ENCODE data around the gene RAB30.

Gene RAB30

DNA sequence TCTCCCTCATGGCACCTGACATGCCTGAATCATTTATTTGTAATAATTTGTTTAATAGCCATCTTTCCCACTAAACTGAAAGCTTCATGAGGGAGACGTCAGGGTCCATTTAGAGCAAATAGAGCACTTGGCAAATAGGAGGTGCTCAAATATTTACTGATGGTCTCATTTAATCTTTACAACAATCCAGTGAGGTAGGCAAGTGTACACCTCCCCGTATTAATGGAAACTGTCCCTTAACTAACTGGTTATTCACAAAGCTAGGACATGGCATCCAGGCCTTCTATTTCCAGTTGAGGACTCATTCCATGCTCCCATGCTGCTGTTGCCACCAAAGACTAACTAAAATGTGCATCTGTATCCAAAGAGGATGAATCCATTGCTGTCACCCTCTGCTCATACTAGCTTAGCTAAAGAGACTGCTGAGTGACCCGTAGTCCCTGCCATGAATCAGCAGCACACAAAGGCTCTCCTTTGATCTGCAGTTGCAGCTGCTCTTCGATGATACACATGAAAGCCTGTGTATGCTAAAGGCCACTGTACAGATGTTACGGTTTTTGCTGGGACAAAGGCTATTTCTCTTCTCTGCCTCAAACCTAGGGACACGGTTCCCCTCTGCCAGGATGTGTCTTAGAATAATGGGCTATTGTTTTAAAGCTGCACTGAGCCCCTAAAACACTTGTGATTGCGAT lies 82.6 kb downstream of the RAB30 start (continued):
- TF ChIP-seq, protein P1, sequence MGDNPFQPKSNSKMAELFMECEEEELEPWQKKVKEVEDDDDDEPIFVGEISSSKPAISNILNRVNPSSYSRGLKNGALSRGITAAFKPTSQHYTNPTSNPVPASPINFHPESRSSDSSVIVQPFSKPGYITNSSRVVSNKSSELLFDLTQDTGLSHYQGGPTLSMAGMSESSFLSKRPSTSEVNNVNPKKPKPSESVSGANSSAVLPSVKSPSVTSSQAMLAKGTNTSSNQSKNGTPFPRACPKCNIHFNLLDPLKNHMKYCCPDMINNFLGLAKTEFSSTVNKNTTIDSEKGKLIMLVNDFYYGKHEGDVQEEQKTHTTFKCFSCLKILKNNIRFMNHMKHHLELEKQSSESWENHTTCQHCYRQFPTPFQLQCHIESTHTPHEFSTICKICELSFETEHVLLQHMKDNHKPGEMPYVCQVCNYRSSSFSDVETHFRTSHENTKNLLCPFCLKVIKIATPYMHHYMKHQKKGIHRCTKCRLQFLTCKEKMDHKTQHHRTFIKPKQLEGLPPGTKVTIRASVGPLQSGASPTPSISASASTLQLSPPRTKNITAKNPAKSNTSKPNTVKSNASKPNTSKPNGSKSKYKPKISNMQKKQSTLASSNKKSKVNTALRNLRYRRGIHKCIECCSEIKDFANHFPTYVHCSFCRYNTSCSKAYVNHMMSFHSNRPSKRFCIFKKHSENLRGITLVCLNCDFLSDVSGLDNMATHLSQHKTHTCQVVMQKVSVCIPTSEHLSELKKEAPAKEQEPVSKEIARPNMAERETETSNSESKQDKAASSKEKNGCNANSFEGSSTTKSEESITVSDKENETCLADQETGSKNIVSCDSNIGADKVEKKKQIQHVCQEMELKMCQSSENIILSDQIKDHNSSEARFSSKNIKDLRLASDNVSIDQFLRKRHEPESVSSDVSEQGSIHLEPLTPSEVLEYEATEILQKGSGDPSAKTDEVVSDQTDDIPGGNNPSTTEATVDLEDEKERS (tag by site-specific recombination; IDR thresholded peaks at IDR 0.05), result no peak
- TF ChIP-seq ZNF350 (tag by site-specific recombination; IDR thresholded peaks at IDR 0.05) (no peak), GLI4 (tag by site-specific recombination; IDR thresholded peaks at IDR 0.05) (no peak), ZNF433 (tag by site-specific recombination; IDR thresholded peaks at IDR 0.05; ENCODE audit: low read depth) (no peak)

DNA sequence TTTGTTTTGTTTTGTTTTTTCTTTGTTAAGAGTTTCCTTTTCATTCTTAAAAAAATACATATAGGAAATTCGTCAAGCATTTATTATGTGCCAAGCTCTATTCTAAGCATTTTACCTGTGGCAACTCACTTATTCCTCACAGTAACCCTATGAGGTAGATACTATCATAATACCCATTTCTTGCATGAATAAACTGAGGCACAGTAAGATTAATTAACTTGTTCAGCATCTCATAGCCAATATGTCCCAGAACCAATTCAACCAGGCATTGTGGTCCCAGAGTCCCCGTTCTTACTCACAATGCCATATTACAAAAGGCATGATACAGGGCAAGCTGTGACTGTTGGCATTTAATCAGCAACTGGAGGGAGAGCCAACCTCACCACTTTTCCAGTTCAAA lies 83.7 kb downstream of the RAB30 start:
- Histone ChIP-seq H3K4me3 (ENCODE audit: low read depth, low read length) (no peak overlapping the region), H3K27ac (ENCODE audit: extremely low read depth, low read depth, low read length) (no peak overlapping the region), H3K9me3 (ENCODE audit: control insufficient read depth, insufficient read depth, low read depth, low read length) (no peaks in the 10 kb centered on the region), H3K4me1 (ENCODE audit: control insufficient read depth, insufficient read depth, low read length) (no peaks in the 10 kb centered on the region), H3K36me3 (ENCODE audit: control insufficient read depth in 2 of 2, insufficient read depth in 1 of 2, low read length in 2 of 2) (peaks cover 0 to 2% of the 10 kb centered on the region in 2 experiments; a peak in 1 of 3 replicates)
- TF ChIP-seq ZNF785 (tag by site-specific recombination; IDR thresholded peaks at IDR 0.05), result no peak
- TF ChIP-seq GLIS2 (tag by site-specific recombination; IDR thresholded peaks at IDR 0.05), result no peak
- TF ChIP-seq ZNF175 (tag by site-specific recombination; IDR thresholded peaks at IDR 0.05), result no peak
- no peak for TF ChIP-seq GLI4 (tag by site-specific recombination; IDR thresholded peaks at IDR 0.05)
- TF ChIP-seq, protein P2, sequence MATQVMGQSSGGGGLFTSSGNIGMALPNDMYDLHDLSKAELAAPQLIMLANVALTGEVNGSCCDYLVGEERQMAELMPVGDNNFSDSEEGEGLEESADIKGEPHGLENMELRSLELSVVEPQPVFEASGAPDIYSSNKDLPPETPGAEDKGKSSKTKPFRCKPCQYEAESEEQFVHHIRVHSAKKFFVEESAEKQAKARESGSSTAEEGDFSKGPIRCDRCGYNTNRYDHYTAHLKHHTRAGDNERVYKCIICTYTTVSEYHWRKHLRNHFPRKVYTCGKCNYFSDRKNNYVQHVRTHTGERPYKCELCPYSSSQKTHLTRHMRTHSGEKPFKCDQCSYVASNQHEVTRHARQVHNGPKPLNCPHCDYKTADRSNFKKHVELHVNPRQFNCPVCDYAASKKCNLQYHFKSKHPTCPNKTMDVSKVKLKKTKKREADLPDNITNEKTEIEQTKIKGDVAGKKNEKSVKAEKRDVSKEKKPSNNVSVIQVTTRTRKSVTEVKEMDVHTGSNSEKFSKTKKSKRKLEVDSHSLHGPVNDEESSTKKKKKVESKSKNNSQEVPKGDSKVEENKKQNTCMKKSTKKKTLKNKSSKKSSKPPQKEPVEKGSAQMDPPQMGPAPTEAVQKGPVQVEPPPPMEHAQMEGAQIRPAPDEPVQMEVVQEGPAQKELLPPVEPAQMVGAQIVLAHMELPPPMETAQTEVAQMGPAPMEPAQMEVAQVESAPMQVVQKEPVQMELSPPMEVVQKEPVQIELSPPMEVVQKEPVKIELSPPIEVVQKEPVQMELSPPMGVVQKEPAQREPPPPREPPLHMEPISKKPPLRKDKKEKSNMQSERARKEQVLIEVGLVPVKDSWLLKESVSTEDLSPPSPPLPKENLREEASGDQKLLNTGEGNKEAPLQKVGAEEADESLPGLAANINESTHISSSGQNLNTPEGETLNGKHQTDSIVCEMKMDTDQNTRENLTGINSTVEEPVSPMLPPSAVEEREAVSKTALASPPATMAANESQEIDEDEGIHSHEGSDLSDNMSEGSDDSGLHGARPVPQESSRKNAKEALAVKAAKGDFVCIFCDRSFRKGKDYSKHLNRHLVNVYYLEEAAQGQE (tag by site-specific recombination; IDR thresholded peaks at IDR 0.05), result no peak
- no peak for TF ChIP-seq ZNF140 (tag by site-specific recombination; IDR thresholded peaks at IDR 0.05)
- TF ChIP-seq OSR2 (tag by site-specific recombination; IDR thresholded peaks at IDR 0.05), result no peak
- TF ChIP-seq, protein P3, sequence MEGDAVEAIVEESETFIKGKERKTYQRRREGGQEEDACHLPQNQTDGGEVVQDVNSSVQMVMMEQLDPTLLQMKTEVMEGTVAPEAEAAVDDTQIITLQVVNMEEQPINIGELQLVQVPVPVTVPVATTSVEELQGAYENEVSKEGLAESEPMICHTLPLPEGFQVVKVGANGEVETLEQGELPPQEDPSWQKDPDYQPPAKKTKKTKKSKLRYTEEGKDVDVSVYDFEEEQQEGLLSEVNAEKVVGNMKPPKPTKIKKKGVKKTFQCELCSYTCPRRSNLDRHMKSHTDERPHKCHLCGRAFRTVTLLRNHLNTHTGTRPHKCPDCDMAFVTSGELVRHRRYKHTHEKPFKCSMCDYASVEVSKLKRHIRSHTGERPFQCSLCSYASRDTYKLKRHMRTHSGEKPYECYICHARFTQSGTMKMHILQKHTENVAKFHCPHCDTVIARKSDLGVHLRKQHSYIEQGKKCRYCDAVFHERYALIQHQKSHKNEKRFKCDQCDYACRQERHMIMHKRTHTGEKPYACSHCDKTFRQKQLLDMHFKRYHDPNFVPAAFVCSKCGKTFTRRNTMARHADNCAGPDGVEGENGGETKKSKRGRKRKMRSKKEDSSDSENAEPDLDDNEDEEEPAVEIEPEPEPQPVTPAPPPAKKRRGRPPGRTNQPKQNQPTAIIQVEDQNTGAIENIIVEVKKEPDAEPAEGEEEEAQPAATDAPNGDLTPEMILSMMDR (tag by site-specific recombination; IDR thresholded peaks at IDR 0.05), result no peak
- TF ChIP-seq, protein P4, sequence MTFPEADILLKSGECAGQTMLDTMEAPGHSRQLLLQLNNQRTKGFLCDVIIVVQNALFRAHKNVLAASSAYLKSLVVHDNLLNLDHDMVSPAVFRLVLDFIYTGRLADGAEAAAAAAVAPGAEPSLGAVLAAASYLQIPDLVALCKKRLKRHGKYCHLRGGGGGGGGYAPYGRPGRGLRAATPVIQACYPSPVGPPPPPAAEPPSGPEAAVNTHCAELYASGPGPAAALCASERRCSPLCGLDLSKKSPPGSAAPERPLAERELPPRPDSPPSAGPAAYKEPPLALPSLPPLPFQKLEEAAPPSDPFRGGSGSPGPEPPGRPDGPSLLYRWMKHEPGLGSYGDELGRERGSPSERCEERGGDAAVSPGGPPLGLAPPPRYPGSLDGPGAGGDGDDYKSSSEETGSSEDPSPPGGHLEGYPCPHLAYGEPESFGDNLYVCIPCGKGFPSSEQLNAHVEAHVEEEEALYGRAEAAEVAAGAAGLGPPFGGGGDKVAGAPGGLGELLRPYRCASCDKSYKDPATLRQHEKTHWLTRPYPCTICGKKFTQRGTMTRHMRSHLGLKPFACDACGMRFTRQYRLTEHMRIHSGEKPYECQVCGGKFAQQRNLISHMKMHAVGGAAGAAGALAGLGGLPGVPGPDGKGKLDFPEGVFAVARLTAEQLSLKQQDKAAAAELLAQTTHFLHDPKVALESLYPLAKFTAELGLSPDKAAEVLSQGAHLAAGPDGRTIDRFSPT (tag by site-specific recombination; IDR thresholded peaks at IDR 0.05), result no peak
- no peak for TF ChIP-seq KLF1 (tag by site-specific recombination; IDR thresholded peaks at IDR 0.05)
- ChIA-PET POLR2A (no interaction called here), CTCF (no interaction called here)
